IPS-20b (cell line): ENCODE data around the gene FRAT2.
"Not testable (repeated sequence)": the region's sequence is repeated elsewhere in the genome, so short reads cannot be mapped to it uniquely, and the experiment has no call there.

Source experiments
- H3K27ac ChIP-seq: one replicate; pipeline ENCODE4 v1.5.1; 2013; ENCODE audit warnings: low read length
- H3K27me3 ChIP-seq: 2 replicates; pipeline ENCODE4 v1.6.1; 2013; ENCODE audit warnings: mild to moderate bottlenecking, low read length, inconsistent platforms; ENCODE audit not compliant: insufficient read depth
- H3K36me3 ChIP-seq: 2 replicates; pipeline ENCODE4 v1.6.1; 2013; ENCODE audit warnings: low read depth, mild to moderate bottlenecking, inconsistent platforms, low read length, moderate library complexity; ENCODE audit not compliant: insufficient read depth
- H3K4me1 ChIP-seq: 2 replicates; pipeline ENCODE4 v1.6.1; 2013; ENCODE audit warnings: mild to moderate bottlenecking, control low read depth, inconsistent platforms, low read length, moderate library complexity; ENCODE audit not compliant: insufficient read depth
- H3K4me3 ChIP-seq: 2 replicates; pipeline ENCODE4 v1.5.1; 2013; ENCODE audit warnings: mild to moderate bottlenecking, low read length, inconsistent platforms
- H3K9ac ChIP-seq: 2 replicates; pipeline ENCODE4 v1.6.1; 2013; ENCODE audit warnings: low read depth, mild to moderate bottlenecking, inconsistent platforms, low read length, moderate library complexity
- H3K9me3 ChIP-seq: 2 replicates; pipeline ENCODE4 v1.6.1; 2013; ENCODE audit warnings: mild to moderate bottlenecking, low read depth, low read length, inconsistent platforms; ENCODE audit not compliant: insufficient read depth

The FRAT2 gene

GRCh38 chr10:97353945-97354344, 19.4 kb upstream of the FRAT2 start:
- Histone ChIP-seq H3K9me3 (no peaks in the 10 kb centered on the region), H3K9ac (no peak overlapping the region), H3K36me3 (peaks cover 52% of the 10 kb centered on the region), H3K4me1 (no peaks in the 10 kb centered on the region), H3K4me3 (no peak overlapping the region), H3K27me3 (no peaks in the 10 kb centered on the region), H3K27ac (no peak overlapping the region)

- Histone ChIP-seq H3K4me1 (no peaks in the 10 kb centered on the region), H3K9ac (no peak overlapping the region), H3K4me3 (no peak overlapping the region), H3K27me3 (no peaks in the 10 kb centered on the region), H3K36me3 (peaks cover 21% of the 10 kb centered on the region; the same call in 1 of the 2 replicates), H3K9me3 (no peaks in the 10 kb centered on the region), H3K27ac (no peak overlapping the region)
Measured at GRCh38 chr10:97349752-97350513, 15.4 kb upstream of the FRAT2 start.

GRCh38 chr10:97347317-97347716, 12.8 kb upstream of the FRAT2 start:
- H3K27ac ChIP-seq, result no peak overlapping the region
- no peaks in the 10 kb centered on the region for H3K9me3 ChIP-seq
- no peak overlapping the region for H3K4me3 ChIP-seq
- no peaks in the 10 kb centered on the region for H3K4me1 ChIP-seq
- H3K36me3 ChIP-seq, result peaks cover 11% of the 10 kb centered on the region; the same call in 1 of the 2 replicates
- no peaks in the 10 kb centered on the region for H3K27me3 ChIP-seq
- H3K9ac ChIP-seq, result no peak overlapping the region

- H3K27ac ChIP-seq, H3K9me3 ChIP-seq, H3K4me1 ChIP-seq, H3K36me3 ChIP-seq, H3K27me3 ChIP-seq, H3K4me3 ChIP-seq, H3K9ac ChIP-seq: not testable (repeated sequence)
Measured at GRCh38 chr10:97343664-97344063, 9.1 kb upstream of the FRAT2 start.

- H3K36me3 ChIP-seq, result no peaks in the 10 kb centered on the region
- H3K27me3 ChIP-seq, result no peaks in the 10 kb centered on the region; the same call in 1 of the 2 replicates
- no peak overlapping the region for H3K4me3 ChIP-seq
- H3K9ac ChIP-seq, result no peak overlapping the region
- no peak overlapping the region for H3K27ac ChIP-seq
- no peaks in the 10 kb centered on the region for H3K9me3 ChIP-seq
- peaks cover 14% of the 10 kb centered on the region; the same call in 1 of the 2 replicates for H3K4me1 ChIP-seq
Measured at GRCh38 chr10:97341416-97341815, 6.9 kb upstream of the FRAT2 start.

- no peaks in the 10 kb centered on the region for H3K36me3 ChIP-seq
- no peak overlapping the region for H3K27ac ChIP-seq
- H3K27me3 ChIP-seq, result peaks cover 11% of the 10 kb centered on the region; the same call in 1 of the 2 replicates
- peak overlapping the region; percentile 52; the same call in 1 of the 2 replicates for H3K9ac ChIP-seq
- H3K9me3 ChIP-seq, result no peaks in the 10 kb centered on the region
- peaks cover 21% of the 10 kb centered on the region; the same call in 1 of the 2 replicates for H3K4me1 ChIP-seq
- H3K4me3 ChIP-seq, result peak overlapping the region; percentile 62
Measured at GRCh38 chr10:97338041-97338440, 3.5 kb upstream of the FRAT2 start.

- peaks cover 21% of the 10 kb centered on the region; the same call in 1 of the 2 replicates for H3K4me1 ChIP-seq
- no peaks in the 10 kb centered on the region for H3K9me3 ChIP-seq
- H3K27me3 ChIP-seq, result peaks cover 19% of the 10 kb centered on the region; the same call in 1 of the 2 replicates
- peak overlapping the region; percentile 62 for H3K4me3 ChIP-seq
- peaks cover 6% of the 10 kb centered on the region; the same call in 1 of the 2 replicates for H3K36me3 ChIP-seq
- H3K9ac ChIP-seq, result peak overlapping the region; percentile 70
- H3K27ac ChIP-seq, result peak overlapping the region; percentile 15
Measured at GRCh38 chr10:97336942-97337831, 2.7 kb upstream of the FRAT2 start.

GRCh38 chr10:97336446-97336845, 1.9 kb upstream of the FRAT2 start:
- H3K9ac ChIP-seq, result peak overlapping the region; percentile 70
- H3K4me1 ChIP-seq, result peaks cover 28% of the 10 kb centered on the region; the same call in 1 of the 2 replicates
- no peaks in the 10 kb centered on the region for H3K9me3 ChIP-seq
- H3K27me3 ChIP-seq, result peaks cover 21% of the 10 kb centered on the region; the same call in 1 of the 2 replicates
- peak overlapping the region; percentile 62 for H3K4me3 ChIP-seq
- H3K36me3 ChIP-seq, result peaks cover 6% of the 10 kb centered on the region; the same call in 1 of the 2 replicates
- peak overlapping the region; percentile 15 for H3K27ac ChIP-seq

GRCh38 chr10:97336006-97336405, 1.5 kb upstream of the FRAT2 start:
- Histone ChIP-seq H3K4me1 (peaks cover 32% of the 10 kb centered on the region; the same call in 1 of the 2 replicates), H3K27me3 (peaks cover 21% of the 10 kb centered on the region; the same call in 1 of the 2 replicates), H3K9ac (peak overlapping the region; percentile 70), H3K27ac (no peak overlapping the region), H3K4me3 (peak overlapping the region; percentile 62), H3K36me3 (peaks cover 9% of the 10 kb centered on the region; the same call in 1 of the 2 replicates), H3K9me3 (no peaks in the 10 kb centered on the region)

- peaks cover 21% of the 10 kb centered on the region; the same call in 1 of the 2 replicates for H3K27me3 ChIP-seq
- peaks cover 16% of the 10 kb centered on the region for H3K36me3 ChIP-seq
- H3K9me3 ChIP-seq, result no peaks in the 10 kb centered on the region
- H3K4me3 ChIP-seq, result peak overlapping the region; percentile 84
- H3K4me1 ChIP-seq, result peaks cover 32% of the 10 kb centered on the region; the same call in 1 of the 2 replicates
- peak overlapping the region; percentile 83 for H3K9ac ChIP-seq
- no peak overlapping the region for H3K27ac ChIP-seq
Measured at GRCh38 chr10:97335188-97335619, 675 bp upstream of the FRAT2 start.

GRCh38 chr10:97333601-97334369, 744 bp downstream of the FRAT2 start:
- peak overlapping the region; percentile 83 for H3K9ac ChIP-seq
- peak overlapping the region; percentile 84 for H3K4me3 ChIP-seq
- H3K27me3 ChIP-seq, result peaks cover 21% of the 10 kb centered on the region; the same call in 1 of the 2 replicates
- peaks cover 32% of the 10 kb centered on the region; the same call in 1 of the 2 replicates for H3K4me1 ChIP-seq
- H3K27ac ChIP-seq, result no peak overlapping the region
- H3K36me3 ChIP-seq, result peaks cover 29% of the 10 kb centered on the region
- H3K9me3 ChIP-seq, result no peaks in the 10 kb centered on the region
